Measurements from ENCODE around the gene ATP6AP2. TPM values are rescaled to one million over a fixed set of nuclear protein-coding genes. Genes with fewer than 3 reads are reported as not detected.
"Not testable (repeated sequence)": the region's sequence is repeated elsewhere in the genome, so short reads cannot be mapped to it uniquely, and the experiment has no call there.

ATP6AP2 gene
- total RNA-seq, 2 experiments from 2014 or later: 28.2 to 34.9 TPM

DNA sequence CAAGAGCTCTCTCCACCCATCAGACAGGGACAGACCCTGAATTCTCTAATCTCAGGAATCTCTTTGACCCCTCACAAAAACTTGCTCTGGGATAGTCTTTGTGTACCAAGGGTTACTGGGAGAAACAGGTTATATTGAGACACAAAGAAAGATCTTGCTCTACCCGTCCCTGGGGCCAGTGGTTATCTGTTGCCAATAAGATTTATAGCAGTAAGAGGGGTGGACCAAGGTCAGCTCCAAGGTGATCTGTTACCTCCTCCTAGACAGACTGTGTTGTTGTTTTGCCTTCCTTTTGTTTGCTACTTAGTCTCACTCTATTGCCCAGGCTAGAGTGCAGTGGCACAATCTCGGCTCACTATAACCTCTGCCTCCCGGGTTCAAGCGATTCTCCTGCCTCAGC is 16.3 kb upstream of the ATP6AP2 start:
- ChIA-PET POLR2A (no interaction called here), CTCF (ENCODE audit: unreplicated experiment) (no interaction called here)
- H3K36me3 ChIP-seq (ENCODE audit: insufficient read depth, low read length): no peaks in the 10 kb centered on the region
- H3K4me2 ChIP-seq (ENCODE audit: low read length): no peak overlapping the region
- H4K20me1 ChIP-seq (ENCODE audit: insufficient read depth, low read length): no peaks in the 10 kb centered on the region
- H3K27ac ChIP-seq (ENCODE audit: low read depth, low read length, poor library complexity, severe bottlenecking): no peak overlapping the region
- no TSS peak for BruUV-seq (replicated peaks)
- no peak overlapping the region for H3K4me3 ChIP-seq (ENCODE audit: low read depth, low read length, poor library complexity, severe bottlenecking)
- H3K9me2 ChIP-seq (ENCODE audit: insufficient read depth, low read length): no peaks in the 10 kb centered on the region
- H2AFZ ChIP-seq (ENCODE audit: low read length): no peak overlapping the region
- intact Hi-C loops (cut with micrococcal nuclease; ENCODE audit: unreplicated experiment): no loop called here
- H3K79me2 ChIP-seq (ENCODE audit: insufficient read depth, low read depth, low read length): no peaks in the 10 kb centered on the region
- TF ChIP-seq, protein P1, sequence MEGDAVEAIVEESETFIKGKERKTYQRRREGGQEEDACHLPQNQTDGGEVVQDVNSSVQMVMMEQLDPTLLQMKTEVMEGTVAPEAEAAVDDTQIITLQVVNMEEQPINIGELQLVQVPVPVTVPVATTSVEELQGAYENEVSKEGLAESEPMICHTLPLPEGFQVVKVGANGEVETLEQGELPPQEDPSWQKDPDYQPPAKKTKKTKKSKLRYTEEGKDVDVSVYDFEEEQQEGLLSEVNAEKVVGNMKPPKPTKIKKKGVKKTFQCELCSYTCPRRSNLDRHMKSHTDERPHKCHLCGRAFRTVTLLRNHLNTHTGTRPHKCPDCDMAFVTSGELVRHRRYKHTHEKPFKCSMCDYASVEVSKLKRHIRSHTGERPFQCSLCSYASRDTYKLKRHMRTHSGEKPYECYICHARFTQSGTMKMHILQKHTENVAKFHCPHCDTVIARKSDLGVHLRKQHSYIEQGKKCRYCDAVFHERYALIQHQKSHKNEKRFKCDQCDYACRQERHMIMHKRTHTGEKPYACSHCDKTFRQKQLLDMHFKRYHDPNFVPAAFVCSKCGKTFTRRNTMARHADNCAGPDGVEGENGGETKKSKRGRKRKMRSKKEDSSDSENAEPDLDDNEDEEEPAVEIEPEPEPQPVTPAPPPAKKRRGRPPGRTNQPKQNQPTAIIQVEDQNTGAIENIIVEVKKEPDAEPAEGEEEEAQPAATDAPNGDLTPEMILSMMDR (conservative IDR thresholded peaks at IDR 0.05; ENCODE audit: low read length): no peak
- TF ChIP-seq EZH2phosphoT487 (IDR thresholded peaks at IDR 0.05; ENCODE audit: borderline replicate concordance, low read depth, low read length): no peak
- no peaks in the 10 kb centered on the region for H3K4me1 ChIP-seq (ENCODE audit: insufficient read depth, low read length, poor library complexity, severe bottlenecking)
- DNase-seq (ENCODE audit: low spot score): no peak
- no peaks in the 10 kb centered on the region for H3K9me3 ChIP-seq (ENCODE audit: low read length)

DNA sequence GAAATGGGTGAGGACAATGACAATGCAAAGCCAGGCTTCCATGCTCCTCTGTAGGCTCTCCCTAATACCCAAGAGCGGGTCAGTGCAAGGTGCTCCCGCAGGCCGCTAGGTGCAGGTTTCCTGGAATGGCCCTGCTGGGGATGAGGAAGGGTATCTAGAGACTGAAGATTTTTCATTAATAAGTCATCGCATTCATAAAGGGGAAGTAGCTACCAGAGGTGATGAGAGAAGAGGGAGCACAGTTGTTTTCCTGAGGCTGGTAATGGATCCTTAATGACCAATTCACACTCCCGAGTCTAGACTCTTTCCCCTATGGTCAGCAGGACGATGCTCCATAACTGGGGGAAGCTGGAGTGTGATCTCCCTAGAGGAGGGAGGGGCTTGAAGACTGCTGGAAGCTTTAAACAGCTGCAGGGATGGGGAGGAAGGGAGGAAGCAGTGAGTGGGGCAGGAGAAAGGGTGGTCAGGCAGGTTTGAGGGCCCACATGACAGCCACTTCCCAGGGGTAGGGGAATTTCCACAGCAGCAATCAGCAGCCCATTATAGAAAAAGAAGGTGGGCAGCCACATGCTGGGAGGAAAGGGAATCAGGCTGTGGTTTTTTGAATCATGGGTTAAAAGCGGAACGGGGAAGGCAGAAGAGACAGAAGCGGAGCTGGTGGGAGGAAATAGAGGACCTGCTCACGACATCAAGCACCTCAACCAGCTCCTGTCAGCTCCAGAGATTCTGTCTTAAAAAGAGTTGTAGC is 10.2 kb upstream of the ATP6AP2 start:
- intact Hi-C loops (cut with micrococcal nuclease; ENCODE audit: unreplicated experiment): no loop called here
- CTCF ChIA-PET (ENCODE audit: unreplicated experiment): no interaction called here
- H2AFZ ChIP-seq (ENCODE audit: low read length): no peak overlapping the region

DNA sequence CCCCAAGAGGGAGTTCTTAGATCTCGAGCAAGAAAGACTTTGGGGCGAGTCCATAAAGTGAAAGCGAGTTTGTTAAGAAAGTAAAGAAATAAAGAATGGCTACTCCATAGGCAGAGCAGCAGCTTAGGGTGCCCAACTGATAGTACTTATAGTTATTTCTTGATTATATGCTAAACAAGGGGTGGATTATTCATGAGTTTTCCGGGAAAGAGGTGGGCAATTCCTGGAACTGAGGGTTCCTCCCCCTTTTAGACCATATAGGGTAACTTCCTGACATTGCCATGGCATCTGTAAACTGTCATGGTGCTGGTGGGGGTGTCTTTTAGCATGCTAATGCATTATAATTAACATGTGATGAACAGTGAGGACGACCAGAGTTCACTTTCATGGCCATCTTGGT is 9.6 kb upstream of the ATP6AP2 start:
- H4K20me1 ChIP-seq (ENCODE audit: insufficient read depth, low read length); H3K9me2 ChIP-seq (ENCODE audit: insufficient read depth, low read length); H2AFZ ChIP-seq (ENCODE audit: low read length); CTCF ChIA-PET (ENCODE audit: unreplicated experiment); BruUV-seq (replicated peaks); H3K27ac ChIP-seq (ENCODE audit: low read depth, low read length, poor library complexity, severe bottlenecking); DNase-seq (ENCODE audit: low spot score); H3K79me2 ChIP-seq (ENCODE audit: insufficient read depth, low read depth, low read length); H3K4me1 ChIP-seq (ENCODE audit: insufficient read depth, low read length, poor library complexity, severe bottlenecking); H3K9me3 ChIP-seq (ENCODE audit: low read length); H3K4me3 ChIP-seq (ENCODE audit: low read depth, low read length, poor library complexity, severe bottlenecking); H3K4me2 ChIP-seq (ENCODE audit: low read length); POLR2A ChIA-PET; H3K36me3 ChIP-seq (ENCODE audit: insufficient read depth, low read length); intact Hi-C loops (cut with micrococcal nuclease; ENCODE audit: unreplicated experiment): not testable (repeated sequence)

More for the DNA sequence above, 10.2 kb upstream of the ATP6AP2 start:
- Histone ChIP-seq H3K36me3 (ENCODE audit: insufficient read depth, low read length) (no peaks in the 10 kb centered on the region), H3K4me2 (ENCODE audit: low read length) (no peak overlapping the region), H3K9me3 (ENCODE audit: low read length) (no peaks in the 10 kb centered on the region), H3K4me3 (ENCODE audit: low read depth, low read length, poor library complexity, severe bottlenecking) (no peak overlapping the region), H3K9me2 (ENCODE audit: insufficient read depth, low read length) (no peaks in the 10 kb centered on the region), H3K4me1 (ENCODE audit: insufficient read depth, low read length, poor library complexity, severe bottlenecking) (no peaks in the 10 kb centered on the region), H4K20me1 (ENCODE audit: insufficient read depth, low read length) (no peaks in the 10 kb centered on the region), H3K27ac (ENCODE audit: low read depth, low read length, poor library complexity, severe bottlenecking) (no peak overlapping the region), H3K79me2 (ENCODE audit: insufficient read depth, low read depth, low read length) (no peaks in the 10 kb centered on the region)
- POLR2A ChIA-PET: no interaction called here
- no TSS peak for BruUV-seq (replicated peaks)
- TF ChIP-seq, protein P1 (conservative IDR thresholded peaks at IDR 0.05; ENCODE audit: low read length): no peak
- no peak for TF ChIP-seq EZH2phosphoT487 (IDR thresholded peaks at IDR 0.05; ENCODE audit: borderline replicate concordance, low read depth, low read length)
- no peak for DNase-seq (ENCODE audit: low spot score)
